ENCODE data around the gene ST3GAL4. TPM values are rescaled to one million over a fixed set of nuclear protein-coding genes. Genes with fewer than 3 reads are reported as not detected.

ST3GAL4 gene
- total RNA-seq, 1 experiment from 2014 or later = 13.6 TPM

- WGBS (ENCODE audit: extremely low coverage, insufficient read length, low lambda C conversion rate) = no CpG with 5 or more reads among the region's 9 CpGs
- no peak for TF ChIP-seq CTCF (conservative IDR thresholded peaks at IDR 0.05)
- no peak overlapping the region for H2AK5ac ChIP-seq (ENCODE audit: insufficient read length, low read length)
These were observed 7.6 kb downstream of the ST3GAL4 start for GRCh38 chr11:126362879-126363655.

More at GRCh38 chr11:126362879-126363655, 7.6 kb downstream of the ST3GAL4 start:
- no peak overlapping the region for H3K56ac ChIP-seq (ENCODE audit: insufficient read length, low read depth, low read length)
- H3K79me2 ChIP-seq (ENCODE audit: insufficient read depth, low read length) = no peaks in the 10 kb centered on the region
- H3K79me1 ChIP-seq (ENCODE audit: insufficient read depth, low read depth, low read length, poor library complexity, severe bottlenecking) = no peaks in the 10 kb centered on the region
- Mint-ChIP-seq H3K36me3 (ENCODE audit: insufficient read depth in 1 of 3, low read depth in 3 of 3) (no peaks in the 10 kb centered on the region), H3K27me3 (ENCODE audit: low read depth) (no peaks in the 10 kb centered on the region), H3K27ac (peak overlapping the region in 1 of 3 experiments; percentile 68; a peak in 3 of 7 replicates), H3K4me3 (no peak overlapping the region; a peak in 1 of 5 replicates), H3K9me3 (no peaks in the 10 kb centered on the region), H3K4me1 (peaks cover 24 to 48% of the 10 kb centered on the region in 2 experiments)
- no peak overlapping the region for H2BK20ac ChIP-seq (ENCODE audit: low read depth, low read length, poor library complexity, severe bottlenecking)
- no peak overlapping the region for H2BK12ac ChIP-seq (ENCODE audit: insufficient read length, low read depth, low read length)
- no peak overlapping the region for H4K5ac ChIP-seq (ENCODE audit: insufficient read length, low read depth, low read length)
- DNase-seq = no peak
- H2BK5ac ChIP-seq (ENCODE audit: insufficient read length, low read length) = no peak overlapping the region
- no peaks in the 10 kb centered on the region for H3K9me3 ChIP-seq (ENCODE audit: control insufficient read depth, low read depth, low read length)
- no peak overlapping the region for H2AFZ ChIP-seq (ENCODE audit: low read length)
- H4K8ac ChIP-seq (replicated peaks; ENCODE audit: insufficient read length, low read depth, low read length) = no peak overlapping the region
- H3K27ac ChIP-seq (ENCODE audit: insufficient read length, low read depth, low read length) = no peak overlapping the region
- H3K4me1 ChIP-seq (ENCODE audit: insufficient read depth, low read length) = no peaks in the 10 kb centered on the region; the same call in 1 of the 2 replicates
- H3K14ac ChIP-seq (ENCODE audit: insufficient read depth, low read length) = no peak overlapping the region
- H3K9ac ChIP-seq (ENCODE audit: extremely low read depth, insufficient read length, low read length) = no peak overlapping the region
- H3T11ph ChIP-seq (ENCODE audit: low read length) = no peak overlapping the region
- H3K27me3 ChIP-seq (ENCODE audit: insufficient read depth, low read length) = no peaks in the 10 kb centered on the region
- no peak overlapping the region for H3K18ac ChIP-seq (ENCODE audit: insufficient read length, low read depth, low read length)
- H2BK120ac ChIP-seq (ENCODE audit: low read depth, low read length, poor library complexity, severe bottlenecking) = no peak overlapping the region
- no peak overlapping the region for H2BK15ac ChIP-seq (ENCODE audit: low read depth, low read length)
- no peaks in the 10 kb centered on the region for H3K23me2 ChIP-seq (ENCODE audit: insufficient read length, low read depth, low read length, poor library complexity, severe bottlenecking)
- H3K4me2 ChIP-seq (ENCODE audit: insufficient read depth, insufficient read length, low read length) = no peak overlapping the region
- no peak overlapping the region for H3K4ac ChIP-seq (ENCODE audit: low read depth, low read length)
- no peak overlapping the region for H3K23ac ChIP-seq (ENCODE audit: insufficient read length, low read depth, low read length)
- no peaks in the 10 kb centered on the region for H4K20me1 ChIP-seq (ENCODE audit: control insufficient read depth, insufficient read depth, insufficient read length)
- no peak overlapping the region for H4K91ac ChIP-seq (ENCODE audit: insufficient read length, low read depth, low read length)

All from H9 (cell line).